Measurements from ENCODE around the gene CYP19A1. TPM values are rescaled to one million over a fixed set of nuclear protein-coding genes. Genes with fewer than 3 reads are reported as not detected.

CYP19A1 gene
- total RNA-seq, 5 donors from 2014 or later (not counting 1 experiment from before 2014, with no cell fraction given), result 0.23 TPM; not detected in 4

GRCh38 chr15:51201581-51201980, 136.8 kb downstream of the CYP19A1 start:
- Mint-ChIP-seq H3K4me1 (no peaks in the 10 kb centered on the region), H3K4me3 (no peak overlapping the region), H3K27me3 (peaks cover 25 to 32% of the 10 kb centered on the region in 2 donors), H3K36me3 (no peaks in the 10 kb centered on the region), H3K27ac (no peak overlapping the region), H3K9me3 (no peaks in the 10 kb centered on the region)
- WGBS (ENCODE audit: insufficient coverage), result 100% methylated on average over 1 of the region's 5 CpGs
- DNase-seq, result no peak
- no peak for ATAC-seq (replicated peaks in 1 of 4)
- POLR2A ChIA-PET, result no interaction called here
- Histone ChIP-seq H3K4me1 (ENCODE audit: control insufficient read depth in 1 of 2, extremely low read depth in 1 of 2, insufficient read depth in 2 of 2, low read length in 2 of 2) (no peaks in the 10 kb centered on the region), H3K27ac (ENCODE audit: low read length) (no peak overlapping the region), H3K27me3 (replicated peaks in 1 of 2; ENCODE audit: control insufficient read depth in 2 of 2, extremely low read depth in 1 of 2, insufficient read depth in 2 of 2, low read length in 1 of 2) (peaks cover 0 to 16% of the 10 kb centered on the region in 2 experiments), H3K36me3 (ENCODE audit: control insufficient read depth in 2 of 2, extremely low read depth in 1 of 2, insufficient read depth in 1 of 2, low read length in 1 of 2) (no peaks in the 10 kb centered on the region), H3K4me3 (ENCODE audit: control insufficient read depth in 1 of 2, extremely low read depth in 1 of 2, low read length in 1 of 2) (no peak overlapping the region), H3K9me3 (no peaks in the 10 kb centered on the region)
- CTCF ChIA-PET, result interaction anchor here (0.6 to 0.7 kb wide), 2 partner anchors 10 to 108 kb away, joined by 5 to 6 read pairs; no protein-coding TSS in a partner anchor

GRCh38 chr15:51200792-51201191, 137.6 kb downstream of the CYP19A1 start:
- H3K4me1 ChIP-seq (ENCODE audit: control insufficient read depth in 1 of 2, extremely low read depth in 1 of 2, insufficient read depth in 2 of 2, low read length in 2 of 2), result no peaks in the 10 kb centered on the region
- no peak for DNase-seq
- ChIA-PET POLR2A (no interaction called here), CTCF (no interaction called here)
- H3K27me3 ChIP-seq (replicated peaks in 1 of 2; ENCODE audit: control insufficient read depth in 2 of 2, extremely low read depth in 1 of 2, insufficient read depth in 2 of 2, low read length in 1 of 2), result peaks cover 0 to 18% of the 10 kb centered on the region in 2 experiments
- Mint-ChIP-seq H3K4me1 (no peaks in the 10 kb centered on the region), H3K27me3 (peaks cover 30% of the 10 kb centered on the region in 2 donors), H3K9me3 (no peaks in the 10 kb centered on the region), H3K36me3 (no peaks in the 10 kb centered on the region), H3K4me3 (no peak overlapping the region), H3K27ac (no peak overlapping the region)
- 20% methylated on average over 2 of the region's 3 CpGs for WGBS (ENCODE audit: insufficient coverage)
- no peaks in the 10 kb centered on the region for H3K9me3 ChIP-seq
- no peak overlapping the region for H3K4me3 ChIP-seq (ENCODE audit: control insufficient read depth in 1 of 2, extremely low read depth in 1 of 2, low read length in 1 of 2)
- no peak for ATAC-seq (replicated peaks in 1 of 4)
- H3K36me3 ChIP-seq (ENCODE audit: control insufficient read depth in 2 of 2, extremely low read depth in 1 of 2, insufficient read depth in 1 of 2, low read length in 1 of 2), result no peaks in the 10 kb centered on the region
- H3K27ac ChIP-seq (ENCODE audit: low read length), result no peak overlapping the region

GRCh38 chr15:51199541-51199940, 138.9 kb downstream of the CYP19A1 start:
- H3K4me3 ChIP-seq (ENCODE audit: control insufficient read depth in 1 of 2, extremely low read depth in 1 of 2, low read length in 1 of 2), result no peak overlapping the region

GRCh38 chr15:51198701-51199232, 139.6 kb downstream of the CYP19A1 start:
- 12% methylated on average over 3 of the region's 6 CpGs for WGBS (ENCODE audit: insufficient coverage)
- H3K27ac ChIP-seq (ENCODE audit: low read length), result no peak overlapping the region
- H3K4me3 ChIP-seq (ENCODE audit: control insufficient read depth in 1 of 2, extremely low read depth in 1 of 2, low read length in 1 of 2), result no peak overlapping the region
- H3K27me3 ChIP-seq (replicated peaks in 1 of 2; ENCODE audit: control insufficient read depth in 2 of 2, extremely low read depth in 1 of 2, insufficient read depth in 2 of 2, low read length in 1 of 2), result peaks cover 0 to 21% of the 10 kb centered on the region in 2 experiments
- peaks cover 36 to 41% of the 10 kb centered on the region in 2 donors for H3K27me3 Mint-ChIP-seq
- no peak overlapping the region for H3K27ac Mint-ChIP-seq
- no peaks in the 10 kb centered on the region for H3K4me1 ChIP-seq (ENCODE audit: control insufficient read depth in 1 of 2, extremely low read depth in 1 of 2, insufficient read depth in 2 of 2, low read length in 2 of 2)
- ATAC-seq (replicated peaks in 1 of 4) (no peak), DNase-seq (no peak)
- no peaks in the 10 kb centered on the region for H3K4me1 Mint-ChIP-seq
- no peak overlapping the region for H3K4me3 Mint-ChIP-seq
- no peaks in the 10 kb centered on the region for H3K36me3 Mint-ChIP-seq
- no peaks in the 10 kb centered on the region for H3K9me3 ChIP-seq
- POLR2A ChIA-PET, result interaction anchor here in 1 of 2 donors (0.6 kb wide), 1 partner anchor 35 kb away, joined by 3 read pairs; no protein-coding TSS in a partner anchor
- H3K36me3 ChIP-seq (ENCODE audit: control insufficient read depth in 2 of 2, extremely low read depth in 1 of 2, insufficient read depth in 1 of 2, low read length in 1 of 2), result no peaks in the 10 kb centered on the region
- CTCF ChIA-PET, result no interaction called here
- no peaks in the 10 kb centered on the region for H3K9me3 Mint-ChIP-seq

More at GRCh38 chr15:51199541-51199940, 138.9 kb downstream of the CYP19A1 start:
- H3K4me1 Mint-ChIP-seq, result no peaks in the 10 kb centered on the region
- POLR2A ChIA-PET, result no interaction called here
- 0% methylated on average over 1 of the region's 6 CpGs for WGBS (ENCODE audit: insufficient coverage)
- no peak for ATAC-seq (replicated peaks in 1 of 4)
- Histone ChIP-seq H3K27ac (ENCODE audit: low read length) (no peak overlapping the region), H3K9me3 (no peaks in the 10 kb centered on the region), H3K27me3 (replicated peaks in 1 of 2; ENCODE audit: control insufficient read depth in 2 of 2, extremely low read depth in 1 of 2, insufficient read depth in 2 of 2, low read length in 1 of 2) (peaks cover 0 to 18% of the 10 kb centered on the region in 2 experiments), H3K4me1 (ENCODE audit: control insufficient read depth in 1 of 2, extremely low read depth in 1 of 2, insufficient read depth in 2 of 2, low read length in 2 of 2) (no peaks in the 10 kb centered on the region), H3K36me3 (ENCODE audit: control insufficient read depth in 2 of 2, extremely low read depth in 1 of 2, insufficient read depth in 1 of 2, low read length in 1 of 2) (no peaks in the 10 kb centered on the region)
- no peaks in the 10 kb centered on the region for H3K9me3 Mint-ChIP-seq
- no peak for DNase-seq
- H3K36me3 Mint-ChIP-seq, result no peaks in the 10 kb centered on the region
- H3K27ac Mint-ChIP-seq, result no peak overlapping the region
- H3K27me3 Mint-ChIP-seq, result peaks cover 31 to 34% of the 10 kb centered on the region in 2 donors
- CTCF ChIA-PET, result no interaction called here
- no peak overlapping the region for H3K4me3 Mint-ChIP-seq

GRCh38 chr15:51195459-51195858, 142.9 kb downstream of the CYP19A1 start:
- POLR2A ChIA-PET, result no interaction called here
- Histone ChIP-seq H3K27ac (ENCODE audit: low read length) (no peak overlapping the region), H3K4me3 (ENCODE audit: control insufficient read depth in 1 of 2, extremely low read depth in 1 of 2, low read length in 1 of 2) (no peak overlapping the region), H3K4me1 (ENCODE audit: control insufficient read depth in 1 of 2, extremely low read depth in 1 of 2, insufficient read depth in 2 of 2, low read length in 2 of 2) (peaks cover 0 to 4% of the 10 kb centered on the region in 2 experiments), H3K9me3 (no peaks in the 10 kb centered on the region), H3K36me3 (ENCODE audit: control insufficient read depth in 2 of 2, extremely low read depth in 1 of 2, insufficient read depth in 1 of 2, low read length in 1 of 2) (no peaks in the 10 kb centered on the region), H3K27me3 (replicated peaks in 1 of 2; ENCODE audit: control insufficient read depth in 2 of 2, extremely low read depth in 1 of 2, insufficient read depth in 2 of 2, low read length in 1 of 2) (peaks cover 0 to 28% of the 10 kb centered on the region in 2 experiments)
- WGBS (ENCODE audit: insufficient coverage), result no CpG with 5 or more reads among the region's 3 CpGs
- Mint-ChIP-seq H3K27me3 (peaks cover 43% of the 10 kb centered on the region in 2 donors), H3K4me3 (no peak overlapping the region), H3K9me3 (no peaks in the 10 kb centered on the region), H3K4me1 (no peaks in the 10 kb centered on the region), H3K27ac (no peak overlapping the region), H3K36me3 (no peaks in the 10 kb centered on the region)
- CTCF ChIA-PET, result no interaction called here
- ATAC-seq (replicated peaks in 1 of 4), result no peak
- DNase-seq, result no peak

- no CpG with 5 or more reads among the region's 2 CpGs for WGBS (ENCODE audit: insufficient coverage)
- H3K27ac Mint-ChIP-seq, result no peak overlapping the region
- H3K27me3 ChIP-seq (replicated peaks in 1 of 2; ENCODE audit: control insufficient read depth in 2 of 2, extremely low read depth in 1 of 2, insufficient read depth in 2 of 2, low read length in 1 of 2), result peaks cover 0 to 30% of the 10 kb centered on the region in 2 experiments
Observed at GRCh38 chr15:51193979-51194378, 144.4 kb downstream of the CYP19A1 start.

More at GRCh38 chr15:51193979-51194378, 144.4 kb downstream of the CYP19A1 start:
- ChIA-PET CTCF (no interaction called here), POLR2A (no interaction called here)
- H3K4me1 ChIP-seq (ENCODE audit: control insufficient read depth in 1 of 2, extremely low read depth in 1 of 2, insufficient read depth in 2 of 2, low read length in 2 of 2), result peaks cover 0 to 4% of the 10 kb centered on the region in 2 experiments
- Mint-ChIP-seq H3K9me3 (no peaks in the 10 kb centered on the region), H3K4me3 (no peak overlapping the region), H3K27me3 (peaks cover 37 to 39% of the 10 kb centered on the region in 2 donors), H3K4me1 (no peaks in the 10 kb centered on the region), H3K36me3 (no peaks in the 10 kb centered on the region)
- H3K27ac ChIP-seq (ENCODE audit: low read length), result no peak overlapping the region
- ATAC-seq (replicated peaks in 1 of 4) (no peak), DNase-seq (no peak)
- H3K9me3 ChIP-seq, result no peaks in the 10 kb centered on the region
- H3K36me3 ChIP-seq (ENCODE audit: control insufficient read depth in 2 of 2, extremely low read depth in 1 of 2, insufficient read depth in 1 of 2, low read length in 1 of 2), result no peaks in the 10 kb centered on the region
- no peak overlapping the region for H3K4me3 ChIP-seq (ENCODE audit: control insufficient read depth in 1 of 2, extremely low read depth in 1 of 2, low read length in 1 of 2)

Data from T-cell (primary cell).